Nephron (organoid): Measurements from ENCODE around the gene N4BP3.
"Not testable (repeated sequence)": the region's sequence is repeated elsewhere in the genome, so short reads cannot be mapped to it uniquely, and the experiment has no call there.

Source experiments
- H3K27ac Mint-ChIP-seq, 3 experiments: 2 replicates each; pipeline ENCODE4 v1.8.0; 2020; ENCODE audit warnings: mixed read lengths in 3 of 3, mild to moderate bottlenecking in 2 of 3, moderate library complexity in 1 of 3
- H3K27me3 Mint-ChIP-seq: 2 replicates; pipeline ENCODE4 v1.8.0; 2021; ENCODE audit warnings: low read depth, mild to moderate bottlenecking, moderate library complexity, mixed read lengths
- H3K36me3 Mint-ChIP-seq: 2 replicates; pipeline ENCODE4 v1.8.0; 2020; ENCODE audit warnings: low read depth, mixed read lengths
- H3K4me1 Mint-ChIP-seq: 2 replicates; pipeline ENCODE4 v1.8.0; 2020; ENCODE audit warnings: mixed read lengths
- H3K4me3 Mint-ChIP-seq, 3 experiments: 2 replicates each; pipeline ENCODE4 v1.8.0; 2020; ENCODE audit warnings: mild to moderate bottlenecking in 3 of 3, mixed read lengths in 3 of 3, moderate library complexity in 2 of 3
- H3K9me3 Mint-ChIP-seq: 2 replicates; pipeline ENCODE4 v1.8.0; 2020; ENCODE audit warnings: mixed read lengths
- TF ChIP-seq, protein P1 (sequence below), 3 experiments: fragments of 200-600 bp; sonication (generic); IDR thresholded peaks; one replicate each; pipeline ENCODE4 v1.5.0; 2021; ENCODE audit warnings: antibody characterized with exemption in 3 of 3; ENCODE audit not compliant: unreplicated experiment in 3 of 3

Gene N4BP3

GRCh38 chr5:178080618-178081410, 32.5 kb upstream of the N4BP3 start:
- Mint-ChIP-seq H3K36me3 (no peaks in the 10 kb centered on the region), H3K27ac (no peak overlapping the region), H3K27me3 (peaks cover 14% of the 10 kb centered on the region), H3K9me3 (no peaks in the 10 kb centered on the region), H3K4me1 (no peaks in the 10 kb centered on the region), H3K4me3 (no peak overlapping the region)
- TF ChIP-seq, protein P1, sequence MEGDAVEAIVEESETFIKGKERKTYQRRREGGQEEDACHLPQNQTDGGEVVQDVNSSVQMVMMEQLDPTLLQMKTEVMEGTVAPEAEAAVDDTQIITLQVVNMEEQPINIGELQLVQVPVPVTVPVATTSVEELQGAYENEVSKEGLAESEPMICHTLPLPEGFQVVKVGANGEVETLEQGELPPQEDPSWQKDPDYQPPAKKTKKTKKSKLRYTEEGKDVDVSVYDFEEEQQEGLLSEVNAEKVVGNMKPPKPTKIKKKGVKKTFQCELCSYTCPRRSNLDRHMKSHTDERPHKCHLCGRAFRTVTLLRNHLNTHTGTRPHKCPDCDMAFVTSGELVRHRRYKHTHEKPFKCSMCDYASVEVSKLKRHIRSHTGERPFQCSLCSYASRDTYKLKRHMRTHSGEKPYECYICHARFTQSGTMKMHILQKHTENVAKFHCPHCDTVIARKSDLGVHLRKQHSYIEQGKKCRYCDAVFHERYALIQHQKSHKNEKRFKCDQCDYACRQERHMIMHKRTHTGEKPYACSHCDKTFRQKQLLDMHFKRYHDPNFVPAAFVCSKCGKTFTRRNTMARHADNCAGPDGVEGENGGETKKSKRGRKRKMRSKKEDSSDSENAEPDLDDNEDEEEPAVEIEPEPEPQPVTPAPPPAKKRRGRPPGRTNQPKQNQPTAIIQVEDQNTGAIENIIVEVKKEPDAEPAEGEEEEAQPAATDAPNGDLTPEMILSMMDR (IDR thresholded peaks at IDR 0.05; ENCODE audit: unreplicated experiment in 3 of 3), result no peak

- Mint-ChIP-seq H3K9me3 (no peaks in the 10 kb centered on the region), H3K27ac (no peak overlapping the region), H3K4me3 (no peak overlapping the region), H3K4me1 (no peaks in the 10 kb centered on the region), H3K36me3 (no peaks in the 10 kb centered on the region), H3K27me3 (peaks cover 9% of the 10 kb centered on the region)
- TF ChIP-seq, protein P1 (IDR thresholded peaks at IDR 0.05; ENCODE audit: unreplicated experiment in 3 of 3), result no peak
Observed at GRCh38 chr5:178081571-178082243, 31.6 kb upstream of the N4BP3 start.

- H3K27ac Mint-ChIP-seq, result no peak overlapping the region
- no peaks in the 10 kb centered on the region for H3K4me1 Mint-ChIP-seq
- no peaks in the 10 kb centered on the region for H3K36me3 Mint-ChIP-seq
- peaks cover 14% of the 10 kb centered on the region for H3K27me3 Mint-ChIP-seq
- TF ChIP-seq, protein P1 (IDR thresholded peaks at IDR 0.05; ENCODE audit: unreplicated experiment in 3 of 3), result no peak
- no peaks in the 10 kb centered on the region for H3K9me3 Mint-ChIP-seq
- no peak overlapping the region for H3K4me3 Mint-ChIP-seq
Observed at GRCh38 chr5:178083922-178084321, 29.4 kb upstream of the N4BP3 start.

DNA sequence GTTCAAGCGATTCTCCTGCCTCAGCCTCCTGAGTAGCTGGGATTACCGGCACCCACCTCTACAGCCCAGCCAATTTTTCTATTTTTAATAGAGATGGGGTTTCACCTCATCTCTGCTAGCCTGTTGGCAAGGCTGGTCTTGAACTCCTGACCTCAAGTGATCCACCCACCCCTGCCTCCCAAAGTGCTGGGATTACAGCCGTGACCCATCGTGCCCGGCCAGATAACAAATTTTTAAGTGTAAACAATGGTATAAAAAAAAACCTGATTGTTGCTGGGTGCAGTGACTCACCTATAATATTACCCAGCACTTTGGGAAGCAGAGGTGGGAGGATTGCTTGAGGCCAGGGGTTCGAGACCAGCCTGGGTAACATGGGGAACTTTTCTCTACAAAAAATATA, 28.0 kb upstream of the N4BP3 start:
- Mint-ChIP-seq H3K4me1 (no peaks in the 10 kb centered on the region), H3K36me3 (no peaks in the 10 kb centered on the region), H3K9me3 (peaks cover 3% of the 10 kb centered on the region), H3K27ac (no peak overlapping the region), H3K4me3 (no peak overlapping the region), H3K27me3 (peaks cover 9% of the 10 kb centered on the region)
- TF ChIP-seq, protein P1 (IDR thresholded peaks at IDR 0.05; ENCODE audit: unreplicated experiment in 3 of 3), result no peak

DNA sequence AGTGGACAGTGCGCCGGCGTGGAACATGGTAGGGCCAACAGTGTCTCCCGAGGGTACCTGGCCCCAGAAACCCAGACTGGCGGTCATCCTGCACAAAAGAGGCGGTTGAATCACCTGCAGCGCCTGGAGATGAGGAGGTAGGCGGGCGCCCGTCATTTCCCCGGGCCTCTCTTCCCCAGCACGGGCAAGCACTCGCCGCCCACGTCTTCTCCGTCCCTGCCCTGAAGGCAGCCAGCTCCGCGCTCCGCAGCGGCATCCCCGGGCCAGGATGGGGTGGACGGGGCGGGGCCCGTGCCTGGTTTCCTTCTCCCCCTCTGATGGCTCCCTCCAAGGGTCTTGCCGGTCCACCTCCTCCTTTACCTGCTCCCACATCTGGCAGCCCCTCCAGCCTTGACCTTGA, 27.1 kb upstream of the N4BP3 start:
- TF ChIP-seq, protein P1 (IDR thresholded peaks at IDR 0.05; ENCODE audit: unreplicated experiment in 3 of 3), result no peak
- Mint-ChIP-seq H3K27ac (no peak overlapping the region), H3K36me3 (no peaks in the 10 kb centered on the region), H3K4me1 (no peaks in the 10 kb centered on the region), H3K4me3 (no peak overlapping the region), H3K27me3 (peaks cover 5% of the 10 kb centered on the region), H3K9me3 (peaks cover 5% of the 10 kb centered on the region)

DNA sequence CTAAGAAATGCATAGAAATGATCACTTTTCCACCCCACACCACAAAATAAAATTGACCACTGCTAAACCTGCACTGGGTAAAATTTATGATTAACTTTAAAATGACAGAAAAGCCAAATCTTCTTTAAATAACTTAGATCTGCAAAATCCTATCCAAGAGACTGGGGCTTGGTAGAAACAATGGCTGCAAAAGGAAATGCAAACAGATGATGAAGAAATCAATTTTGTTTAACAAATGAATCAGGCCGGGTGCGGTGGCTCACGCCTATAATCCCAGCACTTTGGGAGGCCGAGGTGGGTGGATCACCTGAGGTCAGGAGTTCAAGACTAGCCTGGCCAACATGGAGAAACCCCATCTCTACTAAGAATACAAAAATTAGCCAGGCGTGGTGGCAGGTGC, 26.1 kb upstream of the N4BP3 start:
- H3K9me3 Mint-ChIP-seq, H3K4me3 Mint-ChIP-seq, H3K36me3 Mint-ChIP-seq, H3K4me1 Mint-ChIP-seq, H3K27me3 Mint-ChIP-seq, H3K27ac Mint-ChIP-seq: not testable (repeated sequence)
